OCI-LY7 (cell line): ENCODE data around the gene TNNI3K.

ENCODE experiments used
- EZH2phosphoT487 ChIP-seq: fragments of 200-600 bp; sonication (generic); IDR thresholded peaks from 2 replicates; pipeline ENCODE4 v1.6.1; 2018; ENCODE audit warnings: low read depth, borderline replicate concordance, mild to moderate bottlenecking, mixed run types, antibody characterized with exemption, low read length, moderate library complexity, mixed read lengths
- TF ChIP-seq, protein P1 (sequence below): fragments of 200-600 bp; sonication (generic); conservative IDR thresholded peaks from 2 replicates; pipeline ENCODE4 v1.5.1; 2014; ENCODE audit warnings: mild to moderate bottlenecking, antibody characterized with exemption, low read length, moderate library complexity, mixed read lengths

DNA sequence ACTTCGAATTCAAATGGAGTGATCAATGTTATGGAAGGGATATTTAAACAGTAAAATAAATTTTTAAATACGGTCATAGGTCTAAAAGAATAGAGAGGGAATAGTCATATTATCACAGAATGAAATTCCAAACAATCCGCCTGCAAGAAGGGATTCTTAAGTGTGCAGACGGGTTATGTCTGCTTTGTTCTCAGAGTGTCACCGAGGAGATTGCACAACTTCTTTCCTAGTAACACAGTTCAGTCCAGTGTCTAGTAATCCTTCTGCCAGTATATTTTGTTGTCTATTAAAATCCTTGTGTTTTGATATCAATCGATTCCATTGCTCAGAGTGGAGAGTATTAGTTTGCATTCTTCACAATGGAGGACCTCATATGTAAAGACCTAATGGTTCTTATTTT lies 228.8 kb downstream of the TNNI3K start:
- TF ChIP-seq, protein P1, sequence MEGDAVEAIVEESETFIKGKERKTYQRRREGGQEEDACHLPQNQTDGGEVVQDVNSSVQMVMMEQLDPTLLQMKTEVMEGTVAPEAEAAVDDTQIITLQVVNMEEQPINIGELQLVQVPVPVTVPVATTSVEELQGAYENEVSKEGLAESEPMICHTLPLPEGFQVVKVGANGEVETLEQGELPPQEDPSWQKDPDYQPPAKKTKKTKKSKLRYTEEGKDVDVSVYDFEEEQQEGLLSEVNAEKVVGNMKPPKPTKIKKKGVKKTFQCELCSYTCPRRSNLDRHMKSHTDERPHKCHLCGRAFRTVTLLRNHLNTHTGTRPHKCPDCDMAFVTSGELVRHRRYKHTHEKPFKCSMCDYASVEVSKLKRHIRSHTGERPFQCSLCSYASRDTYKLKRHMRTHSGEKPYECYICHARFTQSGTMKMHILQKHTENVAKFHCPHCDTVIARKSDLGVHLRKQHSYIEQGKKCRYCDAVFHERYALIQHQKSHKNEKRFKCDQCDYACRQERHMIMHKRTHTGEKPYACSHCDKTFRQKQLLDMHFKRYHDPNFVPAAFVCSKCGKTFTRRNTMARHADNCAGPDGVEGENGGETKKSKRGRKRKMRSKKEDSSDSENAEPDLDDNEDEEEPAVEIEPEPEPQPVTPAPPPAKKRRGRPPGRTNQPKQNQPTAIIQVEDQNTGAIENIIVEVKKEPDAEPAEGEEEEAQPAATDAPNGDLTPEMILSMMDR: no peak
- TF ChIP-seq EZH2phosphoT487: no peak
